Epithelial cell of esophagus (primary cell): ENCODE results near the gene SP1.

Experiments
- DNase-seq: peaks from one replicate; pipeline ENCODE4 v3.0.0; 2010; ENCODE audit warnings: low read depth
- H3K4me3 ChIP-seq: 2 replicates; pipeline ENCODE4 v1.5.1; 2011; ENCODE audit warnings: mild to moderate bottlenecking, low read length, control low read depth
- CTCF ChIP-seq: IDR thresholded peaks from 2 replicates; pipeline ENCODE4 v1.5.1; 2011; ENCODE audit warnings: low read depth, mild to moderate bottlenecking, low read length, control low read depth, inconsistent platforms; ENCODE audit not compliant: insufficient read depth; ENCODE audit errors: missing control alignments

SP1 gene

GRCh38 chr12:53336181-53336681, 43.7 kb upstream of the SP1 start, which contains the start of gene SP7:
Gene SP7 (minus strand): TSS chr12:53336354. CDS start chr12:53335646, 708 bp downstream.
- TF ChIP-seq CTCF: no peak
- no peak for DNase-seq
- H3K4me3 ChIP-seq: no peak within 1 kb of the TSS

GRCh38 chr12:53338017-53338416, 42.0 kb upstream of the SP1 start:
- DNase-seq: no peak
- H3K4me3 ChIP-seq: no peak overlapping the region
- no peak for TF ChIP-seq CTCF

- TF ChIP-seq CTCF: no peak
- DNase-seq: no peak
- H3K4me3 ChIP-seq: no peak overlapping the region
Observed at GRCh38 chr12:53338916-53339315, 41.1 kb upstream of the SP1 start.

GRCh38 chr12:53340398-53340797, 39.6 kb upstream of the SP1 start:
- DNase-seq: no peak
- no peak for TF ChIP-seq CTCF
- no peak overlapping the region for H3K4me3 ChIP-seq

GRCh38 chr12:53343449-53343848, 36.5 kb upstream of the SP1 start:
- H3K4me3 ChIP-seq: no peak overlapping the region
- no peak for DNase-seq
- no peak for TF ChIP-seq CTCF

GRCh38 chr12:53343969-53344368, 36.0 kb upstream of the SP1 start:
- no peak for DNase-seq
- TF ChIP-seq CTCF: no peak
- H3K4me3 ChIP-seq: no peak overlapping the region

GRCh38 chr12:53344487-53344823, 35.5 kb upstream of the SP1 start:
- peak overlapping the region; percentile 23 for H3K4me3 ChIP-seq
- no peak for DNase-seq
- no peak for TF ChIP-seq CTCF
